GM13976 (cell line): ENCODE results near the gene VPS36.

ENCODE experiments used
- DNase-seq: peaks from one replicate; pipeline ENCODE4 v3.0.0; 2012; ENCODE audit warnings: low spot score
- in situ Hi-C: fragments of 300-500 bp; cut with MboI; formaldehyde crosslinking; loops from one replicate; pipeline ENCODE4 v1.12.0; 2022; ENCODE audit warnings: low sequenced_read_pairs, mixed read lengths, inconsistent platforms; ENCODE audit not compliant: unreplicated experiment
- TF ChIP-seq, protein P1 (sequence below): IDR thresholded peaks from 2 replicates; pipeline ENCODE4 v1.5.1; 2012; ENCODE audit warnings: borderline replicate concordance, mild to moderate bottlenecking; ENCODE audit not compliant: insufficient read depth; ENCODE audit errors: extremely low read depth, missing control alignments, control extremely low read depth

Gene VPS36

DNA sequence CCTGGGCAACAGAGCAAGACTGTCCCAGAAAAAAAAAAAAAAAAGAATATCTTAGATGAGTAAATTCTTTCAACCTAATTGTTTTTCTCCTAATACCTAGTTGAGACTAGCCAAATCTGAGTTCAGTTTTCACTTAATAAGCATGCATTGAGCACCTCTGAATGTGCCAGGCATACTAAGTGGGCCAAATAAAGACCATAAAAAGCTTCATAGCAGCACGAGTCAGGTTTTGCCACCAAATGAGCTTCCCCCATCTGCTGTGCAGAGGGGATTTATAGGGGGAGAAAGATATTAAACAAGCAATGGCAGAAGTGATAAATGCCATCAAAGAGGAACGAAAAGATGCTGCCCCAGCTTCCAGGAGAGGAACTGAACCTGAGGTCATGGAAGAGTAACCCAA is 55.8 kb downstream of the VPS36 start:
- no peak for DNase-seq
- in situ Hi-C loops: no loop called here
- TF ChIP-seq, protein P1, sequence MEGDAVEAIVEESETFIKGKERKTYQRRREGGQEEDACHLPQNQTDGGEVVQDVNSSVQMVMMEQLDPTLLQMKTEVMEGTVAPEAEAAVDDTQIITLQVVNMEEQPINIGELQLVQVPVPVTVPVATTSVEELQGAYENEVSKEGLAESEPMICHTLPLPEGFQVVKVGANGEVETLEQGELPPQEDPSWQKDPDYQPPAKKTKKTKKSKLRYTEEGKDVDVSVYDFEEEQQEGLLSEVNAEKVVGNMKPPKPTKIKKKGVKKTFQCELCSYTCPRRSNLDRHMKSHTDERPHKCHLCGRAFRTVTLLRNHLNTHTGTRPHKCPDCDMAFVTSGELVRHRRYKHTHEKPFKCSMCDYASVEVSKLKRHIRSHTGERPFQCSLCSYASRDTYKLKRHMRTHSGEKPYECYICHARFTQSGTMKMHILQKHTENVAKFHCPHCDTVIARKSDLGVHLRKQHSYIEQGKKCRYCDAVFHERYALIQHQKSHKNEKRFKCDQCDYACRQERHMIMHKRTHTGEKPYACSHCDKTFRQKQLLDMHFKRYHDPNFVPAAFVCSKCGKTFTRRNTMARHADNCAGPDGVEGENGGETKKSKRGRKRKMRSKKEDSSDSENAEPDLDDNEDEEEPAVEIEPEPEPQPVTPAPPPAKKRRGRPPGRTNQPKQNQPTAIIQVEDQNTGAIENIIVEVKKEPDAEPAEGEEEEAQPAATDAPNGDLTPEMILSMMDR: no peak

DNA sequence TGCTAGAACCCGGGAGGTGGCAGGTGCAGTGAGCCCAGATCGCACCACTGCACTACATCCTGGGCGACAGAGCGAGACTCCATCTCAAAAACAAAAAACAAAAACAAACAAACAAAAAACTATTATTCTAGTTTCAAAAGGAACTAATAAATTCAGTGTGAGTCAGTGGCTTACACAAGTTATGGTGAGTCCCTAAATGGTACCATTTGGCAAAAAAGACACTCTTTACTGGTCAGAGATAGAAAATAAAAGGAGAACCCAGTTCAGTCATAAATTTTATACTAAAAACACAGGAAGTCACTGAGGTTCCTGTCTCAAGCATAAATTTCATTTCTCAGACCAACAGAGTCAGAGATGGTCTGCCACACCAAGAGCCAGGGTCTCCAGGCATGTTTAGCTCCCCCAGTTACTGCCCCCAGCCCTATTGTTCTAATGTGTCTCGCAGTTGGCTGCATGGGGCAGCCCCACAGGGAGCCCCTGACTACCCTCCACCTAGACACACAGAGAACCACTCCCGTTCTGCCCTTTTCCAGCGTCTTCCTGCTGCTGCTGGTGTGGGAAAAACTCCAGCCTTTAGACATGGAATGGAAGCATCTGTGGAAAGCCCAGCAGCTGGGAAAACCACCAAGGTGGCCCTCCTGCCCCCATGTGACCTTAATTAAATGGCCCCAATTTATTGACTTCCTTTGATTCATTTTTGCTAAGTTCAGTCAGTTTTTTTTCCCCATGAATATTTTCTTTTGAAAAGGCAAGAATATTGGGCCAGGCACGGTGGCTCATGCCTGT is 56.7 kb downstream of the VPS36 start:
- TF ChIP-seq, protein P1: no peak
- no peak for DNase-seq
- in situ Hi-C loops: no loop called here

DNA sequence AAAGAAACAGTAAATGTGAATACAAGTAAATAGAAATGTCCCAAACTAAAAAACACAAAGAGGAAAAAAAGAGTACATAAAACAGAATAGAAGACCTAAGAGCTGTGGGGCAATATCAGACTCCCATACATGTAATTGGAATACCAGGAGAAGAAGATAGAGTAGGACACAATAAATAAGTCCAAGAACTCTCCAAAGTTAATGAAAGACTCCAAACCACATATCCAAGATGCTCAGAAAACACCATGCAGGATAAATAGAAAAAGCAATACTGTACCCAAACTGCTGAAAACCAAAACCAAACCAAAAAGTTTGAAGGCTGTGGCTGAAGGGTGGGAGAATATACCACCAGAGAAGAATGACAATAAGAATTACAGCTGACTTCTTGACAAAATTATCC is 62.7 kb downstream of the VPS36 start:
- in situ Hi-C loops: no loop called here
- DNase-seq: no peak
- TF ChIP-seq, protein P1: no peak

DNA sequence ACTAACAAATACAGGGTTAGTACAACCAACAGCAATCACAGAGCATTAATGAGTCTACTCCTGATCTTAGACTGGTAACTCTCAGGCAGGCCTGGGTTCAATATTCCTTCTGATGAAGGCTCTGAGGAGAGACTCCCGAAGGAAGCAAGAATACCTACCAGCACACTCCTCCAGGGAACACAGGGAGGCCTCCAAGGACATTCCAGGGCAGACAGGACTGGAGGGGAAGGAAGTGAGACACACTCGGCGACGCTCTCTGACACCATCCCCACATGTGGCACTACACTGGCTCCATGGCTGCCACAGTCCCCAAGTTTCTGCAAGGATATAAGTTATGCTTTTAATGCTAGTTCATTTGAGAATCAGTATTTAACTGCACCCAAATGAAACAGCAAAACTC is 64.6 kb downstream of the VPS36 start:
- no peak for DNase-seq
- TF ChIP-seq, protein P1: no peak
- in situ Hi-C loops: no loop called here

DNA sequence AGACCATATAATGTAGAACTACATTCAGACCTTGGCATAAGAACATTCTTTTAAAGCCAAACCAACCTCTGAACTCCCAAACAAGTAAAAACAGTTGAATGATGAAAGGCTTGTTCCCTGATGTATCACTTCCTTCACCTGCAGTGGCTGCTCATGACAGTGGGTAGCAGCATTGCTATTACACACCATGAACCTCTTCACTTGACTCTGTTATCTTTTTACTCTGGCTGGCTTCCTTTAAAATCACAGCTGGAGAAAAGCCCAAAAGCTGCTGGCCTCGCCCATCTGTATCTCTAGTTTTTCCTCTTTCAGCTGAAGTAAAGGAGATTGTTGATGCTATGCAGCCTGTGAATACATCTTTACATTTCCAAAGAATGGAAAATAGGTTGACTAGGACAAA is 67.1 kb downstream of the VPS36 start:
- in situ Hi-C loops: no loop called here
- TF ChIP-seq, protein P1: no peak
- DNase-seq: no peak

DNA sequence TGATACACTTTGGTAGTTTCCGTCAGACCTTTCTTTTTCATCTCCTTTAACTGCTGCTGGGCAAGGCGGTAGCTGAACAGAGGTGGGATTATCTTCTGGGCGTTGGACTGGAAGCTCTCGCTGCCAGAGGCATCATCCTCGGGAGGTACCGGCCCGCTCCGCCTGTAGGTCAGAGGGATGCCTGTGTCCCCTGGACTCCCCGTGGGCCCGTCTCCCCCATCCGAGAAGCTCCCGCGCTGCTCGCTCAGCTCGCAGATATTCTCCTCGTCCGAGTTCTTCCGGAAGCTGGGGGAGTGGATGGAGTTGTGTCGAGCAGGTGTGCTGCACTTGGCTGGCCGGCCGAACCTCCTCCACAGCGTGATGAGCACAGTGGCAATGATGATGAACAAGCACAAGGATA is 72.1 kb downstream of the VPS36 start:
- in situ Hi-C loops: no loop called here
- no peak for DNase-seq

More for the DNA sequence above, 72.1 kb downstream of the VPS36 start:
- TF ChIP-seq, protein P1: no peak
